ENCODE results near the gene MBIP.

The MBIP gene

GRCh38 chr14:36279306-36280190, 40.9 kb downstream of the MBIP start:
- no peak overlapping the region for H3K4me3 ChIP-seq (ENCODE audit: low read length)
- H3K27me3 ChIP-seq (ENCODE audit: control insufficient read depth, insufficient read depth, low read length), result no peaks in the 10 kb centered on the region

GRCh38 chr14:36275741-36276140, 44.7 kb downstream of the MBIP start:
- H3K36me3 ChIP-seq (ENCODE audit: control insufficient read depth, insufficient read depth, low read length), result no peaks in the 10 kb centered on the region
- no peak overlapping the region for H3K4me3 ChIP-seq (ENCODE audit: low read length)
- peaks cover 26% of the 10 kb centered on the region for H3K27me3 ChIP-seq (ENCODE audit: control insufficient read depth, insufficient read depth, low read length)
- H3K9ac ChIP-seq (ENCODE audit: low read length), result no peak overlapping the region
- no peaks in the 10 kb centered on the region for H3K4me1 ChIP-seq (ENCODE audit: control insufficient read depth, insufficient read depth, low read length)
- no peaks in the 10 kb centered on the region for H3K9me3 ChIP-seq (ENCODE audit: control insufficient read depth, low read length)

More at GRCh38 chr14:36279306-36280190, 40.9 kb downstream of the MBIP start:
- no peaks in the 10 kb centered on the region for H3K36me3 ChIP-seq (ENCODE audit: control insufficient read depth, insufficient read depth, low read length)
- H3K9me3 ChIP-seq (ENCODE audit: control insufficient read depth, low read length), result no peaks in the 10 kb centered on the region
- no peaks in the 10 kb centered on the region for H3K4me1 ChIP-seq (ENCODE audit: control insufficient read depth, insufficient read depth, low read length)
- H3K9ac ChIP-seq (ENCODE audit: low read length), result no peak overlapping the region

GRCh38 chr14:36271939-36272907, 48.2 kb downstream of the MBIP start:
- Histone ChIP-seq H3K9ac (ENCODE audit: low read length) (no peak overlapping the region), H3K4me1 (ENCODE audit: control insufficient read depth, insufficient read depth, low read length) (no peaks in the 10 kb centered on the region), H3K9me3 (ENCODE audit: control insufficient read depth, low read length) (no peaks in the 10 kb centered on the region), H3K4me3 (ENCODE audit: low read length) (no peak overlapping the region), H3K27me3 (ENCODE audit: control insufficient read depth, insufficient read depth, low read length) (peaks cover 26% of the 10 kb centered on the region), H3K36me3 (ENCODE audit: control insufficient read depth, insufficient read depth, low read length) (no peaks in the 10 kb centered on the region)

GRCh38 chr14:36271222-36271621, 49.2 kb downstream of the MBIP start:
- H3K27me3 ChIP-seq (ENCODE audit: control insufficient read depth, insufficient read depth, low read length), result peaks cover 26% of the 10 kb centered on the region
- H3K9ac ChIP-seq (ENCODE audit: low read length), result no peak overlapping the region

GRCh38 chr14:36270191-36270590, 50.2 kb downstream of the MBIP start:
- no peaks in the 10 kb centered on the region for H3K9me3 ChIP-seq (ENCODE audit: control insufficient read depth, low read length)
- H3K36me3 ChIP-seq (ENCODE audit: control insufficient read depth, insufficient read depth, low read length), result no peaks in the 10 kb centered on the region
- H3K9ac ChIP-seq (ENCODE audit: low read length), result no peak overlapping the region
- H3K4me1 ChIP-seq (ENCODE audit: control insufficient read depth, insufficient read depth, low read length), result no peaks in the 10 kb centered on the region
- no peak overlapping the region for H3K4me3 ChIP-seq (ENCODE audit: low read length)
- H3K27me3 ChIP-seq (ENCODE audit: control insufficient read depth, insufficient read depth, low read length), result peaks cover 26% of the 10 kb centered on the region

More at GRCh38 chr14:36271222-36271621, 49.2 kb downstream of the MBIP start:
- Histone ChIP-seq H3K4me3 (ENCODE audit: low read length) (no peak overlapping the region), H3K9me3 (ENCODE audit: control insufficient read depth, low read length) (no peaks in the 10 kb centered on the region), H3K4me1 (ENCODE audit: control insufficient read depth, insufficient read depth, low read length) (no peaks in the 10 kb centered on the region), H3K36me3 (ENCODE audit: control insufficient read depth, insufficient read depth, low read length) (no peaks in the 10 kb centered on the region)

GRCh38 chr14:36268121-36268520, 52.3 kb downstream of the MBIP start:
- Histone ChIP-seq H3K9ac (ENCODE audit: low read length) (no peak overlapping the region), H3K27me3 (ENCODE audit: control insufficient read depth, insufficient read depth, low read length) (peaks cover 20% of the 10 kb centered on the region), H3K4me1 (ENCODE audit: control insufficient read depth, insufficient read depth, low read length) (no peaks in the 10 kb centered on the region), H3K4me3 (ENCODE audit: low read length) (no peak overlapping the region), H3K9me3 (ENCODE audit: control insufficient read depth, low read length) (no peaks in the 10 kb centered on the region), H3K36me3 (ENCODE audit: control insufficient read depth, insufficient read depth, low read length) (no peaks in the 10 kb centered on the region)

GRCh38 chr14:36264595-36264994, 55.8 kb downstream of the MBIP start:
- Histone ChIP-seq H3K4me1 (ENCODE audit: control insufficient read depth, insufficient read depth, low read length) (no peaks in the 10 kb centered on the region), H3K27me3 (ENCODE audit: control insufficient read depth, insufficient read depth, low read length) (no peaks in the 10 kb centered on the region), H3K4me3 (ENCODE audit: low read length) (no peak overlapping the region), H3K9ac (ENCODE audit: low read length) (no peak overlapping the region), H3K36me3 (ENCODE audit: control insufficient read depth, insufficient read depth, low read length) (no peaks in the 10 kb centered on the region), H3K9me3 (ENCODE audit: control insufficient read depth, low read length) (no peaks in the 10 kb centered on the region)

GRCh38 chr14:36264107-36264506, 56.3 kb downstream of the MBIP start:
- Histone ChIP-seq H3K9me3 (ENCODE audit: control insufficient read depth, low read length) (no peaks in the 10 kb centered on the region), H3K36me3 (ENCODE audit: control insufficient read depth, insufficient read depth, low read length) (no peaks in the 10 kb centered on the region), H3K4me3 (ENCODE audit: low read length) (no peak overlapping the region), H3K4me1 (ENCODE audit: control insufficient read depth, insufficient read depth, low read length) (no peaks in the 10 kb centered on the region), H3K9ac (ENCODE audit: low read length) (no peak overlapping the region), H3K27me3 (ENCODE audit: control insufficient read depth, insufficient read depth, low read length) (no peaks in the 10 kb centered on the region)

- H3K4me3 ChIP-seq (ENCODE audit: low read length), result no peak overlapping the region
- no peak overlapping the region for H3K9ac ChIP-seq (ENCODE audit: low read length)
- no peaks in the 10 kb centered on the region for H3K36me3 ChIP-seq (ENCODE audit: control insufficient read depth, insufficient read depth, low read length)
- H3K4me1 ChIP-seq (ENCODE audit: control insufficient read depth, insufficient read depth, low read length), result no peaks in the 10 kb centered on the region
- no peaks in the 10 kb centered on the region for H3K9me3 ChIP-seq (ENCODE audit: control insufficient read depth, low read length)
- peaks cover 5% of the 10 kb centered on the region for H3K27me3 ChIP-seq (ENCODE audit: control insufficient read depth, insufficient read depth, low read length)
These were observed 59.3 kb downstream of the MBIP start for GRCh38 chr14:36260970-36261640.

- Histone ChIP-seq H3K9me3 (ENCODE audit: control insufficient read depth, low read length) (no peaks in the 10 kb centered on the region), H3K4me1 (ENCODE audit: control insufficient read depth, insufficient read depth, low read length) (no peaks in the 10 kb centered on the region), H3K27me3 (ENCODE audit: control insufficient read depth, insufficient read depth, low read length) (peaks cover 7% of the 10 kb centered on the region), H3K4me3 (ENCODE audit: low read length) (no peak overlapping the region), H3K9ac (ENCODE audit: low read length) (no peak overlapping the region), H3K36me3 (ENCODE audit: control insufficient read depth, insufficient read depth, low read length) (no peaks in the 10 kb centered on the region)
These were observed 62.2 kb downstream of the MBIP start for GRCh38 chr14:36258241-36258640.

GRCh38 chr14:36256126-36256801, 64.2 kb downstream of the MBIP start:
- Histone ChIP-seq H3K36me3 (ENCODE audit: control insufficient read depth, insufficient read depth, low read length) (no peaks in the 10 kb centered on the region), H3K4me3 (ENCODE audit: low read length) (no peak overlapping the region), H3K27me3 (ENCODE audit: control insufficient read depth, insufficient read depth, low read length) (peaks cover 7% of the 10 kb centered on the region), H3K9me3 (ENCODE audit: control insufficient read depth, low read length) (no peaks in the 10 kb centered on the region), H3K4me1 (ENCODE audit: control insufficient read depth, insufficient read depth, low read length) (no peaks in the 10 kb centered on the region), H3K9ac (ENCODE audit: low read length) (no peak overlapping the region)

Measured in mucosa of stomach (tissue), 1 donor.